ENCODE results near the gene TRERF1. TPM values are rescaled to one million over a fixed set of nuclear protein-coding genes. Genes with fewer than 3 reads are reported as not detected.
A peak's percentile ranks its signal among the peaks of the same experiment; 100 is the strongest.
"Not testable (repeated sequence)": the region's sequence is repeated elsewhere in the genome, so short reads cannot be mapped to it uniquely, and the experiment has no call there.

TRERF1 gene, protein sequence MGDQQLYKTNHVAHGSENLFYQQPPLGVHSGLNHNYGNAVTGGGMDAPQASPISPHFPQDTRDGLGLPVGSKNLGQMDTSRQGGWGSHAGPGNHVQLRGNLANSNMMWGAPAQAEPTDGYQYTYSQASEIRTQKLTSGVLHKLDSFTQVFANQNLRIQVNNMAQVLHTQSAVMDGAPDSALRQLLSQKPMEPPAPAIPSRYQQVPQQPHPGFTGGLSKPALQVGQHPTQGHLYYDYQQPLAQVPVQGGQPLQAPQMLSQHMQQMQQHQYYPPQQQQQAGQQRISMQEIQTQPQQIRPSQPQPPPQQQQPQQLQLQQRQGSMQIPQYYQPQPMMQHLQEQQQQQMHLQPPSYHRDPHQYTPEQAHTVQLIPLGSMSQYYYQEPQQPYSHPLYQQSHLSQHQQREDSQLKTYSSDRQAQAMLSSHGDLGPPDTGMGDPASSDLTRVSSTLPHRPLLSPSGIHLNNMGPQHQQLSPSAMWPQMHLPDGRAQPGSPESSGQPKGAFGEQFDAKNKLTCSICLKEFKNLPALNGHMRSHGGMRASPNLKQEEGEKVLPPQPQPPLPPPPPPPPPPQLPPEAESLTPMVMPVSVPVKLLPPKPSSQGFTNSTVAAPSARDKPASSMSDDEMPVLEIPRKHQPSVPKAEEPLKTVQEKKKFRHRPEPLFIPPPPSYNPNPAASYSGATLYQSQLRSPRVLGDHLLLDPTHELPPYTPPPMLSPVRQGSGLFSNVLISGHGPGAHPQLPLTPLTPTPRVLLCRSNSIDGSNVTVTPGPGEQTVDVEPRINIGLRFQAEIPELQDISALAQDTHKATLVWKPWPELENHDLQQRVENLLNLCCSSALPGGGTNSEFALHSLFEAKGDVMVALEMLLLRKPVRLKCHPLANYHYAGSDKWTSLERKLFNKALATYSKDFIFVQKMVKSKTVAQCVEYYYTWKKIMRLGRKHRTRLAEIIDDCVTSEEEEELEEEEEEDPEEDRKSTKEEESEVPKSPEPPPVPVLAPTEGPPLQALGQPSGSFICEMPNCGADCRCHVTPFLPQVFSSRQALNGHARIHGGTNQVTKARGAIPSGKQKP (N-terminal part only)
- 10 to 100 TPM; 37.2 to 43.0 TPM for total RNA-seq

DNA sequence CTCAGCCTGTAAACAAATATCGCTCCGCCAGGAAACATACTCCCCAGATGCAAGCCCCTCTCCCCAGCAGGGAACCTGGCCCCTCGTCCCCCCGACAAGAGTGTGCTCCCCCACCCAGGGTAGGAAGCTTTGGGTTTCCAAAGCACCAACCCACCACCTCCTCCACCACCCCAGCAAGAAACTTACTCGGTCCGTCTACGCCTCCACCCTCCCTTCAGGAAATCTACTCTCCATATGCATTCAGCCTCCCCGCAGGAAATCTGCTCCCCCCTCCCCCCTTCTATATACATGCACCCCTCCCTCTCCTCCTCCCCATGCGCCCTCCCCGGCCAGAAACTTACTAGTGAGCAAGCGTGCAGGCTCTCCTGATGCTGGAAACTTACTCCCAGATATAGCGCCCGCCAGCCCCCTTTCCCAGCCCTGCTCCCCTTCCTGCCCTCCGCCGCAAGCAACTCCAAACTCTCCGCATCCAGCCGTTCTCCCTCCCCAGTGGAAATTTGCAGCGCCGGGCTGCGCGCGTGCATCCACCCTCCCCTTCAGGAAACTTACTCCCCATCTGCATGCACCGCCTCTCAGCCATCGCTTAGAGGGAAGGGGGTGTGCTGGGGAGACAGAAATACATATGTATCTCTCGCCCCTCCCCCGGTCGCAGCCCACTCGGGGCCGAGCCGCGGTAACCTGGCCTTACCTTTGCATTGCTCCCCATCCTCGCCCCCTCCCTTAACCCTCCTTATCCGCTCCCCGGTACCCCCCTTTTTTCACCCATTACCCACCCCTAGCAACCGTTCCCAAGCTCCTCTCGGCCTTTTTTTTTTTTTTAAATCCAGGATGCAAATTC lies at the start of gene TRERF1:
Gene TRERF1 (minus strand): TSS at position 594 of the 838 bp plus-strand sequence. CDS start 182,336 bp downstream, outside the sequence.
- peaks cover 56% of the 10 kb centered on the region for H3K4me1 Mint-ChIP-seq (ENCODE audit: low read depth)
- peak; percentile 62 to 64 for DNase-seq
- ATAC-seq (replicated peaks in 1 of 2): peak; percentile 44 to 45
- no peaks in the 10 kb centered on the region for H3K9me3 Mint-ChIP-seq
- peak within 1 kb of the TSS; percentile 98 to 99 for H3K4me3 Mint-ChIP-seq
- peak within 1 kb of the TSS; percentile 96 for H3K27ac Mint-ChIP-seq
- peaks cover 4 to 9% of the 10 kb centered on the region in 2 donors for H3K36me3 Mint-ChIP-seq (ENCODE audit: insufficient read depth in 2 of 2)
- peaks cover 11% of the 10 kb centered on the region for H3K27me3 Mint-ChIP-seq (ENCODE audit: low read depth)

DNA sequence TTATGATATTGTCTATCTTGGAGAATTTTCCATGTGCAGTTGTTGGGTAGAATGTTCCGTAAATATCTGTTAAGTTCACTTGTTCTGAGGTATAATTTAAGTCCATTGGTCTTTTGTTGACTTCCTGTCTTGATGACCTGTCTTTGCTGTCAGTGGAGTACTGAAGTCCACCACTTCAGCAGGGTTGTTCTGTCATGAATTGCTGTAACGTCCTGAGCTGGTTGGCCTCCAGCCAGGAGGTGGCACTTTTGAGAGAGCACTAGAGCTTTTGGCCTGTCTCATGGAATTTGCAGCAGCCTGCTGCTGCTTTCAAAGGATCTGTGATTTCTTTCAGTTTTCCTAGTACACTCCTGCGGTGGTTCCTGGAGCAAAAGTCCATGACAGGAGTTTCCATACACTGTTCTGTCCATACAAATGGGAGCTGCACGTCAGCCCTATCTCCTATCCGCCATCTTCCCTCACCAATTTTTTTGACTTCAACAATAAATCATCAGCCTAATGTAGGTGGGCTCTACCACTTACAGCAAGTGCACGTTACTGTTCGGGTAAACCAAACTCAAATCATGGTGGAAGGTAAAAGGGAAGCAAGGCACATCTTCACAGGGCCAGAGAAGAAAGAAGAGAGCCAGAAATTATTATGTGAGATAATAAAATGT lies 46.9 kb upstream of the TRERF1 start:
- DNase-seq (no peak), ATAC-seq (replicated peaks in 1 of 2) (no peak)
- no peaks in the 10 kb centered on the region for H3K27me3 Mint-ChIP-seq (ENCODE audit: low read depth)
- peaks cover 20% of the 10 kb centered on the region for H3K4me1 Mint-ChIP-seq (ENCODE audit: low read depth)
- H3K27ac Mint-ChIP-seq: no peak overlapping the region
- peaks cover 5 to 8% of the 10 kb centered on the region in 2 donors for H3K36me3 Mint-ChIP-seq (ENCODE audit: insufficient read depth in 2 of 2)
- peaks cover 3 to 4% of the 10 kb centered on the region in 2 donors for H3K9me3 Mint-ChIP-seq
- H3K4me3 Mint-ChIP-seq: no peak overlapping the region

DNA sequence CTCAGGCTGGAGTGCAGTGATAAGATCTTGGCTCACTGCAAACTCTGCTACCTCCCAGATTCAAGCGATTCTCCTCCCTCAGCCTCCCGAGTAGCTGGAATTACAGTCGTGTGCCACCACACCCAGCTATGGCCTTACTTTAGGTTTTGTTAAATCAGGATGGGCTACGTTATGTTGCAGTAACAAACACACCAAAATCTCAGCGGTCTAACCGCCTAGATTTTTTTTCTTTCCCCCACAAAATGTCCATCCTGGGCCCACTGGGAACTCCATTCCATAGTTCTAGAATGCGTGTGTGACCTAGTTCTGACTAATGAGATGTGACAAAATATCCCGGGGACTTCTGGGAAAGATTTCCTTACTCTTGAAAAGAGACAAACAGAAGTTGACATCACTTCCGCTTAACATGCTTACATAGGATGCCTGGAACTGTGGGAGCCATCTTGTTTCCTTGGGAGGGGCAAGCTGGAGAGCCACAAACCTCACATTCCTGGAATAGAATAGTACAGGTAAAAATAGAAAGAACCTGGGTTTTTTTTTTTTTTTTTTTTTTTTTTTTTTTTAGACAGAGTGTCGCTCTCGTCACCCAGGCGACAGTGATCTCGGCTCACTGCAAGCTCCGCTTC lies 42.3 kb upstream of the TRERF1 start:
- DNase-seq (no peak), ATAC-seq (replicated peaks in 1 of 2) (no peak)
- Mint-ChIP-seq H3K27me3 (ENCODE audit: low read depth) (no peaks in the 10 kb centered on the region), H3K9me3 (peaks cover 3 to 4% of the 10 kb centered on the region in 2 donors), H3K4me1 (ENCODE audit: low read depth) (no peaks in the 10 kb centered on the region), H3K4me3 (no peak overlapping the region), H3K27ac (no peak overlapping the region), H3K36me3 (ENCODE audit: insufficient read depth in 2 of 2) (peaks cover 1 to 3% of the 10 kb centered on the region in 2 donors)

DNA sequence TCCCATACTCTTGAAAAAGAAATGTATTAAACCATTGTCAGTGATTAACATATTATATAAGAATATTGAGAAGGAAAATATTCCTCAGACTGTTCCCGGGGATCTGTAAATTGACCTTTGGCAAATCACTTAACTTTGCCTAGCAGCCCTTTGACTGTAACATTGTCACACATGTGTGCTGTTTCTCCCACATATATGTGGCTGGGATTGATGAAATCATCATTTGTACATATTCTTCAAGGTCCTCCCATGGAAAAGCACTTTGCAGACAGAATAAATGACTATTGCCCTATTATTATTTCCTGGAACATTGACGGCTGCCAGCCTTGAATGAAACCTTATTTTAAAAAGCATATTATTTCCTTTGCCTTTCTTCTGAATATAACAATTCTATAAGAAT lies 36.4 kb upstream of the TRERF1 start:
- no peak overlapping the region for H3K4me3 Mint-ChIP-seq
- DNase-seq (no peak), ATAC-seq (replicated peaks in 1 of 2) (no peak)
- no peaks in the 10 kb centered on the region for H3K36me3 Mint-ChIP-seq (ENCODE audit: insufficient read depth in 2 of 2)
- H3K27me3 Mint-ChIP-seq (ENCODE audit: low read depth): no peaks in the 10 kb centered on the region
- no peak overlapping the region for H3K27ac Mint-ChIP-seq
- no peaks in the 10 kb centered on the region for H3K9me3 Mint-ChIP-seq
- no peaks in the 10 kb centered on the region for H3K4me1 Mint-ChIP-seq (ENCODE audit: low read depth)

DNA sequence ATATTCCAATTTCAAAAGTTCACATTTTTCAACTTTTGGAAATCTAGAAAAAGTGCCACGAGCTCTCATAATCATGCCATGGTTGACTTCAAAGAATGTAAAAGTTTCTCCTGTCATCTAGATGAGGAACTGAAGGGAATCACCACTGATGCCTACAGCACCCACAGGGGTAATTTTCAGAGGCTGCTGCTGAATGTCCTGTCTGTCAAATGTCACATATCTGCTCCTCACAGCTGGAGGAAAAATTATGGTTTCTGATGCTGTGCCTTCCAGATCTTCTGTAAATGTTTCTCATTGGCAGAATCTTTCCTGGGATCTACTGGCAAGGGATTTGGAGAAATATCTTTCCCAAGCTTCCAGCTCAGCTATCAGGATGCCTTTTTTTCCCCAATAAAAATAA lies 32.5 kb upstream of the TRERF1 start:
- Mint-ChIP-seq H3K4me1 (ENCODE audit: low read depth) (no peaks in the 10 kb centered on the region), H3K27ac (no peak overlapping the region), H3K9me3 (no peaks in the 10 kb centered on the region), H3K4me3 (no peak overlapping the region), H3K27me3 (ENCODE audit: low read depth) (no peaks in the 10 kb centered on the region), H3K36me3 (ENCODE audit: insufficient read depth in 2 of 2) (no peaks in the 10 kb centered on the region)
- DNase-seq: no peak
- ATAC-seq (replicated peaks in 1 of 2): no peak

DNA sequence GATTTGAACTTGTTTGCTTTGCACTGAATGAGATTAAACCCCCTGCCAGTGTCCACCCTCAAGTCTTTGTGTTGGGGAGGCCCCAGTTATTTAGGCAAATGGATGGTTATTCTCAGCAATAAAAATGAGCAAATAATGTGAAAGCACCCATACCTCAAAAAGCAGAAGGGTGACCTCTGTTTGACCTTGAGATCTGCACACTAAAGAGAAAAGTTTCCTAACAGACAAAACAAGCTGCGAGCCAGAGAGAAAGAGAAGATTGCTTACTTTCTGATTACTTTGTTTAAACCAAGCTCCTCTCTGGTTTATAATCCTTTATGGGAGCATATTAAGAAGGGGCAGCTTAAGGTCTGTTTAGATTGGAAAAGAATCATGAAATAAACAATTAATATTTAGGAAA lies 30.4 kb upstream of the TRERF1 start:
- Mint-ChIP-seq H3K9me3 (no peaks in the 10 kb centered on the region), H3K27ac (no peak overlapping the region), H3K4me3 (no peak overlapping the region), H3K36me3 (ENCODE audit: insufficient read depth in 2 of 2) (no peaks in the 10 kb centered on the region), H3K27me3 (ENCODE audit: low read depth) (no peaks in the 10 kb centered on the region), H3K4me1 (ENCODE audit: low read depth) (no peaks in the 10 kb centered on the region)
- DNase-seq (no peak), ATAC-seq (replicated peaks in 1 of 2) (no peak)

DNA sequence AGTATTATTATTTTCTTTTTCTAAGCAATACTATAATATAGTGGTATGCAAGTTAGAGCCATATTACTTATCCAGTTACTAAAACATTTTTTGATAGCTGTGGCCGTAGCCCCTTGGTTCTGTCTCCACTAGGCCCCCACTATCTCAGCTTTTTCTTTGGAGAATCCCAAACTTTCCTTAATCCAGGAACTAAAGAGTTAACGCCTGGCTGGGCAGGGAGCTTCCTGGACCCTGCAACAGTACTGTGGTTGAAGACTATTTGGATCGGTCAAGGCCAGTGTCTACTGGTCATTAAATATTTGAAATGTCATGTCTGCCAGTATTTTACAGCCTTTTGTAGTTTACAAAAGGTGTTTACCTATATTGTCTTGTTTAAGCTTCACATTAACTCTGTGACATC lies 20.0 kb upstream of the TRERF1 start:
- H3K4me3 Mint-ChIP-seq: no peak overlapping the region
- H3K9me3 Mint-ChIP-seq: peaks cover 5 to 12% of the 10 kb centered on the region in 2 donors
- no peak overlapping the region for H3K27ac Mint-ChIP-seq
- no peaks in the 10 kb centered on the region for H3K4me1 Mint-ChIP-seq (ENCODE audit: low read depth)
- no peak for ATAC-seq (replicated peaks in 1 of 2)
- no peak for DNase-seq
- H3K36me3 Mint-ChIP-seq (ENCODE audit: insufficient read depth in 2 of 2): peaks cover 9% of the 10 kb centered on the region in 2 donors
- no peaks in the 10 kb centered on the region for H3K27me3 Mint-ChIP-seq (ENCODE audit: low read depth)

DNA sequence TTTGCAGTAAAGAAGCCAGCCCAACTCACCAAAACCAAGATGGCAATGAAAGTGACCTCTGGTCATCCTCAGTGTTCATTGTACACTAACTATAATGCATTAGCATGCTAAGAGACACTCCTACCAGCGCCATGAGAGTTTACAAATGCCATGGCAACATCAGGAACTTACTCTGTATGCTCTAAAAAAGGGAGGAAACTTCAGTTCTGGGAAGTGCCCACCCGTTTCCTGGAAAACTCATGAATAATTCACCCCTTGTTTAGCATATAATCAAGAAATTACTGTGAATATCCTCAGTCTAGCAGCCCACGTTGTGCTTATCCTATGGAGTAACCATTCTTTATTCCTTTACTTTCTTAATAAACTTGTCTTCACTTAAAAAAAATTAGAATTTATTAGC lies 19.4 kb upstream of the TRERF1 start:
- H3K9me3 Mint-ChIP-seq: peaks cover 5 to 12% of the 10 kb centered on the region in 2 donors
- H3K4me1 Mint-ChIP-seq (ENCODE audit: low read depth): no peaks in the 10 kb centered on the region
- H3K36me3 Mint-ChIP-seq (ENCODE audit: insufficient read depth in 2 of 2): peaks cover 9% of the 10 kb centered on the region in 2 donors
- ATAC-seq (replicated peaks in 1 of 2): no peak
- no peak overlapping the region for H3K4me3 Mint-ChIP-seq
- DNase-seq: no peak
- H3K27ac Mint-ChIP-seq: no peak overlapping the region
- no peaks in the 10 kb centered on the region for H3K27me3 Mint-ChIP-seq (ENCODE audit: low read depth)

DNA sequence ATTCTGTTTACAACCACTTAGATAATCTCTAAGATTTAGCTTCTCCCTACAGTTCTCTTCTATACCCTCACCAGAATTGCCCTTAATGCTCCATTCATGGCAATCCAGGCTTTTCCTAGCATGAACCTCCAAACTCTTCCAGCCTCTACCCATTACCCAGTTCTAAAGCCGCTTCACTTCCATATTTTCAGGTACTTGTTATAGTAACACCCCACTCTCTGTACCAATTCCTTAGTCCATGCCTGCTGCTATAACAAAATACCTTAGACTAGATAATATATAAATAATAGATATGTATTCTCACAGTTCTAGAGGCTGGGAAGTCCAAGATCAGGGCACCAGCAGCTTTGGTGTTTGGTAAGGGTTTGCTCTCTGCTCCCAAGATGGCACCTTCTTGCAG lies 16.5 kb upstream of the TRERF1 start:
- no peak for DNase-seq
- Mint-ChIP-seq H3K27me3 (ENCODE audit: low read depth) (no peaks in the 10 kb centered on the region), H3K27ac (no peak overlapping the region), H3K36me3 (ENCODE audit: insufficient read depth in 2 of 2) (peaks cover 9% of the 10 kb centered on the region in 2 donors), H3K4me3 (no peak overlapping the region), H3K9me3 (peaks cover 5 to 12% of the 10 kb centered on the region in 2 donors), H3K4me1 (ENCODE audit: low read depth) (no peaks in the 10 kb centered on the region)
- ATAC-seq (replicated peaks in 1 of 2): no peak

DNA sequence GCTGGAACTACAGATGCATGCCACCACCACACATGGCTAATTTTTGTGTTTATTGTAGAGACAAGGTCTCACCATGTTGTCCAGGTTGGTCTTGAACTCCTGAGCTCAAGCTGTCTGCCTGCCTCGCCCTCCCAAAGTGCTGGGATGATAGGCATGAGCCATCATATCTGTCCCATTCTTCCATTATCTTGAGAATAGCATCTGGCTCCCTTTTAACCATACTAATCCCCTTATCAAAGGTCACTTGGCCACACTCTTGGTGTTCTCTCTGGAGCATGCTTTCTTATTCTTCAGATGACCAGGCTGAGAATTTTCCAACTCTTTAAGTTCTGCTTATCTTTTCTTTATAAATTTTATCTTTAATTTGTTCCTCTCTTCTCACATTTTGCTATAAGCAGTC lies 15.9 kb upstream of the TRERF1 start:
- no peaks in the 10 kb centered on the region for H3K4me1 Mint-ChIP-seq (ENCODE audit: low read depth)
- no peak overlapping the region for H3K4me3 Mint-ChIP-seq
- H3K27me3 Mint-ChIP-seq (ENCODE audit: low read depth): no peaks in the 10 kb centered on the region
- peaks cover 5 to 12% of the 10 kb centered on the region in 2 donors for H3K9me3 Mint-ChIP-seq
- H3K36me3 Mint-ChIP-seq (ENCODE audit: insufficient read depth in 2 of 2): peaks cover 9% of the 10 kb centered on the region in 2 donors
- DNase-seq (no peak), ATAC-seq (replicated peaks in 1 of 2) (no peak)
- no peak overlapping the region for H3K27ac Mint-ChIP-seq

DNA sequence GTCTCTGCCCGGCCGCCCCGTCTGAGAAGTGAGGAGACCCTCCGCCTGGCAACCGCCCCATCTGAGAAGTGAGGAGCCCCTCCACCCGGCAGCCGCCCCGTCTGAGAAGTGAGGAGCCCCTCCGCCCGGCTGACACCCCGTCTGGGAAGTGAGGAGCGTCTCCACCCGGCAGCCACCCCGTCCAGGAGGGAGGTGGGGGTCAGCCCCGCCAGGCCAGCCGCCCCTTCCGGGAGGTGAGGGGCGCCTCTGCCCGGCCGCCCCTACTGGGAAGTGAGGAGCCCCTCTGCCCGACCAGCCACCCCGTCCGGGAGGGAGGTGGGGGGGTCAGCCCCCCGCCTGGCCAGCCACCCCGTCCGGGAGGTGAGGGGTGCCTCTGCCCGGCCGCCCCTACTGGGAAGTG lies 14.7 kb upstream of the TRERF1 start:
- H3K27me3 Mint-ChIP-seq (ENCODE audit: low read depth); H3K4me3 Mint-ChIP-seq; DNase-seq; H3K4me1 Mint-ChIP-seq (ENCODE audit: low read depth); H3K27ac Mint-ChIP-seq; H3K36me3 Mint-ChIP-seq (ENCODE audit: insufficient read depth in 2 of 2); ATAC-seq (replicated peaks in 1 of 2): not testable (repeated sequence)
- H3K9me3 Mint-ChIP-seq: peaks cover 5 to 12% of the 10 kb centered on the region in 2 donors

Data from activated T-cell treated with anti-CD3 and anti-CD28 coated beads, Interleukin-2, amount 50 U/mL, for 72 hours (primary cell).